ENCODE measurements around the gene TPH2. TPM values are rescaled to one million over a fixed set of nuclear protein-coding genes. Genes with fewer than 3 reads are reported as not detected.

The TPH2 gene
- total RNA-seq, 6 experiments from 2014 or later, result 0.13 TPM; not detected in 5

GRCh38 chr12:72006766-72007165 lies 68.1 kb downstream of the TPH2 start:
- Histone ChIP-seq H3K4me3 (no peak overlapping the region), H3K36me3 (no peaks in the 10 kb centered on the region), H3K27me3 (no peaks in the 10 kb centered on the region), H3K27ac (no peak overlapping the region), H3K4me1 (no peaks in the 10 kb centered on the region), H3K9me3 (no peaks in the 10 kb centered on the region)
- TF ChIP-seq POLR2A (IDR thresholded peaks at IDR 0.05) (no peak), CTCF (IDR thresholded peaks at IDR 0.05) (no peak)
- WGBS (ENCODE audit: insufficient coverage, low coverage, low lambda C conversion rate, missing lambda C conversion rate), result 53% methylated on average over 2 of the region's 2 CpGs
- ATAC-seq (peak in 1 of 4 donors; percentile 38), DNase-seq (no peak)
- intact Hi-C loops (cut with DNase I), result no loop called here

- DNase-seq, result no peak
- WGBS (ENCODE audit: insufficient coverage, low coverage, low lambda C conversion rate, missing lambda C conversion rate), result 56% methylated on average over 4 of the region's 4 CpGs
- intact Hi-C loops (cut with DNase I), result no loop called here
- H3K36me3 ChIP-seq, result no peaks in the 10 kb centered on the region
- no peaks in the 10 kb centered on the region for H3K9me3 ChIP-seq
- ATAC-seq, result no peak
- H3K4me3 ChIP-seq, result no peak overlapping the region
- H3K27me3 ChIP-seq, result no peaks in the 10 kb centered on the region
- TF ChIP-seq CTCF (IDR thresholded peaks at IDR 0.05) (no peak), POLR2A (IDR thresholded peaks at IDR 0.05) (no peak)
- H3K4me1 ChIP-seq, result no peaks in the 10 kb centered on the region
- no peak overlapping the region for H3K27ac ChIP-seq
Observed at GRCh38 chr12:72010356-72010755, 71.7 kb downstream of the TPH2 start.

- intact Hi-C loops (cut with DNase I), result no loop called here
- Histone ChIP-seq H3K4me3 (no peak overlapping the region), H3K27me3 (no peaks in the 10 kb centered on the region), H3K9me3 (no peaks in the 10 kb centered on the region), H3K4me1 (no peaks in the 10 kb centered on the region), H3K36me3 (no peaks in the 10 kb centered on the region), H3K27ac (no peak overlapping the region)
- WGBS (ENCODE audit: insufficient coverage, low coverage, low lambda C conversion rate, missing lambda C conversion rate), result 17% methylated on average over 1 of the region's 1 CpG
- DNase-seq, result no peak
- peak in 1 of 4 donors; percentile 50 for ATAC-seq
- TF ChIP-seq CTCF (IDR thresholded peaks at IDR 0.05) (no peak), POLR2A (IDR thresholded peaks at IDR 0.05) (no peak)
Observed at GRCh38 chr12:72011374-72011773, 72.7 kb downstream of the TPH2 start.

- WGBS (ENCODE audit: insufficient coverage, low coverage, low lambda C conversion rate, missing lambda C conversion rate), result 43% methylated on average over 4 of the region's 4 CpGs
- DNase-seq, result no peak
- Histone ChIP-seq H3K27me3 (no peaks in the 10 kb centered on the region), H3K27ac (no peak overlapping the region), H3K4me3 (no peak overlapping the region), H3K36me3 (no peaks in the 10 kb centered on the region), H3K4me1 (no peaks in the 10 kb centered on the region), H3K9me3 (no peaks in the 10 kb centered on the region)
- TF ChIP-seq POLR2A (IDR thresholded peaks at IDR 0.05) (no peak), CTCF (IDR thresholded peaks at IDR 0.05) (no peak)
- intact Hi-C loops (cut with DNase I), result no loop called here
- ATAC-seq, result no peak
Observed at GRCh38 chr12:72012874-72013273, 74.2 kb downstream of the TPH2 start.

GRCh38 chr12:72015895-72016294 lies 77.2 kb downstream of the TPH2 start:
- ATAC-seq (no peak), DNase-seq (no peak)
- no peak overlapping the region for H3K27ac ChIP-seq
- intact Hi-C loops (cut with DNase I), result no loop called here
- no peaks in the 10 kb centered on the region for H3K36me3 ChIP-seq
- H3K27me3 ChIP-seq, result no peaks in the 10 kb centered on the region
- no peaks in the 10 kb centered on the region for H3K4me1 ChIP-seq
- no peak overlapping the region for H3K4me3 ChIP-seq
- no peaks in the 10 kb centered on the region for H3K9me3 ChIP-seq
- TF ChIP-seq POLR2A (IDR thresholded peaks at IDR 0.05) (no peak), CTCF (IDR thresholded peaks at IDR 0.05) (no peak)
- 60% methylated on average over 1 of the region's 1 CpG for WGBS (ENCODE audit: insufficient coverage, low coverage, low lambda C conversion rate, missing lambda C conversion rate)
